Measurements from ENCODE around the gene SNTA1. TPM values are rescaled to one million over a fixed set of nuclear protein-coding genes. Genes with fewer than 3 reads are reported as not detected.
"Not testable (repeated sequence)": the region's sequence is repeated elsewhere in the genome, so short reads cannot be mapped to it uniquely, and the experiment has no call there.

SNTA1 gene
- total and polyA plus RNA-seq, 2 donors (not counting 1 experiment from before 2014, with no cell fraction given): 17.2 to 46.6 TPM

GRCh38 chr20:33488201-33488600 lies 44.6 kb upstream of the SNTA1 start:
- H3K9ac ChIP-seq (ENCODE audit: insufficient read depth, low read length): no peak overlapping the region
- no peak for TF ChIP-seq EZH2 (IDR thresholded peaks at IDR 0.05; ENCODE audit: low read length, missing control alignments)
- TF ChIP-seq, protein P1, sequence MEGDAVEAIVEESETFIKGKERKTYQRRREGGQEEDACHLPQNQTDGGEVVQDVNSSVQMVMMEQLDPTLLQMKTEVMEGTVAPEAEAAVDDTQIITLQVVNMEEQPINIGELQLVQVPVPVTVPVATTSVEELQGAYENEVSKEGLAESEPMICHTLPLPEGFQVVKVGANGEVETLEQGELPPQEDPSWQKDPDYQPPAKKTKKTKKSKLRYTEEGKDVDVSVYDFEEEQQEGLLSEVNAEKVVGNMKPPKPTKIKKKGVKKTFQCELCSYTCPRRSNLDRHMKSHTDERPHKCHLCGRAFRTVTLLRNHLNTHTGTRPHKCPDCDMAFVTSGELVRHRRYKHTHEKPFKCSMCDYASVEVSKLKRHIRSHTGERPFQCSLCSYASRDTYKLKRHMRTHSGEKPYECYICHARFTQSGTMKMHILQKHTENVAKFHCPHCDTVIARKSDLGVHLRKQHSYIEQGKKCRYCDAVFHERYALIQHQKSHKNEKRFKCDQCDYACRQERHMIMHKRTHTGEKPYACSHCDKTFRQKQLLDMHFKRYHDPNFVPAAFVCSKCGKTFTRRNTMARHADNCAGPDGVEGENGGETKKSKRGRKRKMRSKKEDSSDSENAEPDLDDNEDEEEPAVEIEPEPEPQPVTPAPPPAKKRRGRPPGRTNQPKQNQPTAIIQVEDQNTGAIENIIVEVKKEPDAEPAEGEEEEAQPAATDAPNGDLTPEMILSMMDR (conservative IDR thresholded peaks at IDR 0.05 in 1 of 2, IDR thresholded peaks at IDR 0.05 in 1 of 2; ENCODE audit: low read depth in 1 of 2, low read length in 2 of 2): no peak
- no peaks in the 10 kb centered on the region for H3K4me1 ChIP-seq (ENCODE audit: control insufficient read depth, extremely low read depth, insufficient read depth, low read length)
- no peak overlapping the region for H3K4me2 ChIP-seq (ENCODE audit: extremely low read depth, insufficient read depth, low read length)
- no peaks in the 10 kb centered on the region for H3K9me3 ChIP-seq (ENCODE audit: control insufficient read depth, insufficient read depth, low read depth, low read length)
- H4K20me1 ChIP-seq (ENCODE audit: control insufficient read depth, extremely low read depth, insufficient read depth, low read length): no peaks in the 10 kb centered on the region
- H2AFZ ChIP-seq (ENCODE audit: low read length): no peak overlapping the region
- no peaks in the 10 kb centered on the region for H3K36me3 ChIP-seq (ENCODE audit: control insufficient read depth, insufficient read depth, low read length)
- H3K79me2 ChIP-seq (ENCODE audit: control insufficient read depth, insufficient read depth, low read length): peaks cover 6% of the 10 kb centered on the region
- no peaks in the 10 kb centered on the region for H3K27me3 ChIP-seq (ENCODE audit: control insufficient read depth, insufficient read depth, low read length)
- DNase-seq (ENCODE audit: low read depth in 2 of 2): no peak
- no peak overlapping the region for H3K27ac ChIP-seq (ENCODE audit: insufficient read depth, low read length)
- H3K4me3 ChIP-seq (replicated peaks in 1 of 4; ENCODE audit: control extremely low read depth in 1 of 4, insufficient read depth in 1 of 4, low read depth in 3 of 4, low read length in 4 of 4): no peak overlapping the region

- H3K9ac ChIP-seq (ENCODE audit: insufficient read depth, low read length); H3K27me3 ChIP-seq (ENCODE audit: control insufficient read depth, insufficient read depth, low read length); H3K4me3 ChIP-seq (replicated peaks in 1 of 4; ENCODE audit: control extremely low read depth in 1 of 4, insufficient read depth in 1 of 4, low read depth in 3 of 4, low read length in 4 of 4); H3K4me2 ChIP-seq (ENCODE audit: extremely low read depth, insufficient read depth, low read length); H3K36me3 ChIP-seq (ENCODE audit: control insufficient read depth, insufficient read depth, low read length); H3K4me1 ChIP-seq (ENCODE audit: control insufficient read depth, extremely low read depth, insufficient read depth, low read length); DNase-seq (ENCODE audit: low read depth in 2 of 2); H3K79me2 ChIP-seq (ENCODE audit: control insufficient read depth, insufficient read depth, low read length); H2AFZ ChIP-seq (ENCODE audit: low read length); H3K27ac ChIP-seq (ENCODE audit: insufficient read depth, low read length); H4K20me1 ChIP-seq (ENCODE audit: control insufficient read depth, extremely low read depth, insufficient read depth, low read length); H3K9me3 ChIP-seq (ENCODE audit: control insufficient read depth, insufficient read depth, low read depth, low read length): not testable (repeated sequence)
Measured at GRCh38 chr20:33483186-33483585, 39.6 kb upstream of the SNTA1 start.

GRCh38 chr20:33482581-33482980 lies 39.0 kb upstream of the SNTA1 start:
- H3K27ac ChIP-seq (ENCODE audit: insufficient read depth, low read length): no peak overlapping the region
- no peaks in the 10 kb centered on the region for H3K27me3 ChIP-seq (ENCODE audit: control insufficient read depth, insufficient read depth, low read length)
- no peaks in the 10 kb centered on the region for H3K4me1 ChIP-seq (ENCODE audit: control insufficient read depth, extremely low read depth, insufficient read depth, low read length)
- no peak overlapping the region for H3K9ac ChIP-seq (ENCODE audit: insufficient read depth, low read length)
- no peak overlapping the region for H3K4me2 ChIP-seq (ENCODE audit: extremely low read depth, insufficient read depth, low read length)
- H2AFZ ChIP-seq (ENCODE audit: low read length): no peak overlapping the region
- no peaks in the 10 kb centered on the region for H3K79me2 ChIP-seq (ENCODE audit: control insufficient read depth, insufficient read depth, low read length)
- DNase-seq (ENCODE audit: low read depth in 2 of 2): no peak
- H3K9me3 ChIP-seq (ENCODE audit: control insufficient read depth, insufficient read depth, low read depth, low read length): no peaks in the 10 kb centered on the region
- no peaks in the 10 kb centered on the region for H4K20me1 ChIP-seq (ENCODE audit: control insufficient read depth, extremely low read depth, insufficient read depth, low read length)
- no peaks in the 10 kb centered on the region for H3K36me3 ChIP-seq (ENCODE audit: control insufficient read depth, insufficient read depth, low read length)
- no peak overlapping the region for H3K4me3 ChIP-seq (replicated peaks in 1 of 4; ENCODE audit: control extremely low read depth in 1 of 4, insufficient read depth in 1 of 4, low read depth in 3 of 4, low read length in 4 of 4)
- TF ChIP-seq, protein P1 (conservative IDR thresholded peaks at IDR 0.05 in 1 of 2, IDR thresholded peaks at IDR 0.05 in 1 of 2; ENCODE audit: low read depth in 1 of 2, low read length in 2 of 2): no peak
- TF ChIP-seq EZH2 (IDR thresholded peaks at IDR 0.05; ENCODE audit: low read length, missing control alignments): no peak
